SK-N-SH (cell line): Measurements from ENCODE around the gene MTUS2. TPM values are rescaled to one million over a fixed set of nuclear protein-coding genes. Genes with fewer than 3 reads are reported as not detected.

Experiments used
- CTCF ChIA-PET: fragments of 300-600, 350-600 bp; formaldehyde crosslinking; extraction: SDS; loops from one replicate; lab custom pipeline; 2021; lab: Yijun Ruan, JAX
- POLR2A ChIA-PET: fragments of 350-600 bp; sonication (Branson Sonifier 250); formaldehyde crosslinking; extraction: SDS; loops from one replicate; lab custom pipeline; 2020; ENCODE audit warnings: antibody characterized with exemption, inconsistent platforms; lab: Yijun Ruan, JAX
- DNase-seq: peaks from one replicate; pipeline ENCODE4 v3.0.0; 2012
- H2AFZ ChIP-seq: fragments of 200-600 bp; sonication (generic); 2 replicates; pipeline ENCODE4 v1.8.1; 2016; ENCODE audit warnings: antibody characterized with exemption, mild to moderate bottlenecking, low read depth
- H3F3A ChIP-seq: fragments of 200-600 bp; sonication (generic); replicated peaks from 2 replicates; pipeline ENCODE3; 2016; ENCODE audit warnings: antibody characterized with exemption, mild to moderate bottlenecking; ENCODE audit not compliant: insufficient read depth
- H3K27ac ChIP-seq, 2 experiments: fragments of 200-500 bp in 1 of 2; fragments of 200-600 bp in 1 of 2; sonication (Bioruptor generic) in 1 of 2; sonication (generic), shearing (Covaris generic) in 1 of 2; 2 replicates each; pipeline versions ENCODE4 v1.5.1 to v1.6.1; 2014 to 2016; ENCODE audit warnings: low read depth in 2 of 2, inconsistent platforms in 1 of 2, low read length in 1 of 2, mild to moderate bottlenecking in 1 of 2, mixed read lengths in 1 of 2
- H3K27me3 ChIP-seq: fragments of 200-600 bp; sonication (generic), shearing (Covaris generic); 2 replicates; pipeline ENCODE4 v1.6.1; 2016; ENCODE audit warnings: mixed run types; ENCODE audit not compliant: insufficient read depth
- H3K36me3 ChIP-seq, 2 experiments: fragments of 200-500 bp in 1 of 2; fragments of 200-600 bp in 1 of 2; sonication (Bioruptor generic) in 1 of 2; sonication (generic) in 1 of 2; replicated peaks in 1 of 2; 2 replicates each; pipeline versions ENCODE3 to v1.5.1; 2014 to 2016; ENCODE audit warnings: low read length in 1 of 2, mild to moderate bottlenecking in 1 of 2; ENCODE audit not compliant: insufficient read depth in 2 of 2, control insufficient read depth in 1 of 2
- H3K4me1 ChIP-seq, 2 experiments: fragments of 200-500 bp in 1 of 2; fragments of 200-600 bp in 1 of 2; sonication (Bioruptor generic) in 1 of 2; sonication (generic), shearing (Covaris generic) in 1 of 2; 2 replicates each; pipeline versions ENCODE4 v1.5.1 to v1.6.1; 2014 to 2016; ENCODE audit warnings: low read depth in 1 of 2, low read length in 1 of 2, mixed run types in 1 of 2; ENCODE audit not compliant: insufficient read depth in 2 of 2, control insufficient read depth in 1 of 2
- H3K4me2 ChIP-seq: fragments of 200-600 bp; sonication (generic), shearing (Covaris generic); 2 replicates; pipeline ENCODE4 v1.6.1; 2017; ENCODE audit warnings: mixed run types
- H3K4me3 ChIP-seq, 2 experiments: fragments of 200-500 bp in 1 of 2; fragments of 200-600 bp in 1 of 2; sonication (Bioruptor generic) in 1 of 2; sonication (generic), shearing (Covaris generic) in 1 of 2; 2 replicates each; pipeline versions ENCODE4 v1.5.1 to v1.8.1; 2014 to 2016; ENCODE audit warnings: low read depth in 2 of 2, inconsistent platforms in 1 of 2, low read length in 1 of 2, mild to moderate bottlenecking in 1 of 2, mixed read lengths in 1 of 2, moderate library complexity in 1 of 2
- H3K79me2 ChIP-seq: fragments of 200-600 bp; sonication (generic); 2 replicates; pipeline ENCODE4 v1.8.1; 2017; ENCODE audit warnings: mild to moderate bottlenecking; ENCODE audit not compliant: insufficient read depth
- H3K9ac ChIP-seq: fragments of 200-600 bp; sonication (generic); 2 replicates; pipeline ENCODE4 v1.6.1; 2017; ENCODE audit warnings: mixed run types
- H3K9me2 ChIP-seq: fragments of 200-600 bp; sonication (generic); 2 replicates; pipeline ENCODE4 v1.6.1; 2017; ENCODE audit warnings: mixed run types
- H3K9me3 ChIP-seq: fragments of 200-600 bp; sonication (generic); 2 replicates; pipeline ENCODE4 v1.6.1; 2017; ENCODE audit warnings: mixed run types, mild to moderate bottlenecking, moderate library complexity
- H4K20me1 ChIP-seq: fragments of 200-600 bp; sonication (generic); 2 replicates; pipeline ENCODE4 v1.6.1; 2017; ENCODE audit warnings: mild to moderate bottlenecking, mixed run types; ENCODE audit not compliant: insufficient read depth
- EZH2phosphoT487 ChIP-seq: fragments of 200-600 bp; sonication (generic); IDR thresholded peaks from 2 replicates; pipeline ENCODE4 v1.6.1; 2017; ENCODE audit warnings: low read depth, mixed run types, mild to moderate bottlenecking, antibody characterized with exemption, moderate library complexity, borderline replicate concordance
- FOXJ3 ChIP-seq: sonication (generic); formaldehyde crosslinking; IDR thresholded peaks from 2 replicates; pipeline ENCODE4 v1.5.1; 2020; ENCODE audit warnings: mild to moderate bottlenecking, missing genetic modification reagents
- GABPA ChIP-seq: IDR thresholded peaks from 2 replicates; pipeline ENCODE4 v1.4.0; 2012; ENCODE audit warnings: low read depth, mild to moderate bottlenecking
- MEF2A ChIP-seq: IDR thresholded peaks from 2 replicates; pipeline ENCODE4 v1.4.0; 2012; ENCODE audit warnings: low read depth, borderline replicate concordance
- MXI1 ChIP-seq: IDR thresholded peaks from 2 replicates; pipeline ENCODE4 v1.6.1; 2012; ENCODE audit warnings: mild to moderate bottlenecking, low read depth, low read length, improper control_type of control experiment
- NFIC ChIP-seq: IDR thresholded peaks from 2 replicates; pipeline ENCODE4 v1.4.0; 2012; ENCODE audit warnings: borderline replicate concordance
- NRF1 ChIP-seq: IDR thresholded peaks from 2 replicates; pipeline ENCODE4 v1.6.1; 2012; ENCODE audit warnings: low read depth, mild to moderate bottlenecking, low read length
- RAD21 ChIP-seq: IDR thresholded peaks from 2 replicates; pipeline ENCODE4 v1.6.1; 2012; ENCODE audit warnings: mild to moderate bottlenecking, low read length
- RFX5 ChIP-seq: IDR thresholded peaks from 2 replicates; pipeline ENCODE4 v1.6.1; 2012; ENCODE audit warnings: mild to moderate bottlenecking, improper control_type of control experiment, low read length
- RXRA ChIP-seq: IDR thresholded peaks from 2 replicates; pipeline ENCODE4 v1.4.0; 2012; ENCODE audit warnings: low read depth, mild to moderate bottlenecking, borderline replicate concordance
- SMC3 ChIP-seq: IDR thresholded peaks from 2 replicates; pipeline ENCODE4 v1.6.1; 2012; ENCODE audit warnings: low read depth, low read length, improper control_type of control experiment
- TAF1 ChIP-seq: IDR thresholded peaks from 2 replicates; pipeline ENCODE4 v1.6.1; 2012; ENCODE audit warnings: low read depth, mild to moderate bottlenecking, low read length, moderate library complexity, borderline replicate concordance
- TCF12 ChIP-seq: IDR thresholded peaks from 2 replicates; pipeline ENCODE4 v1.4.0; 2012
- USF1 ChIP-seq: IDR thresholded peaks from 2 replicates; pipeline ENCODE4 v1.4.0; 2012; ENCODE audit warnings: low read depth, borderline replicate concordance
- USF2 ChIP-seq: fragments of 150-350 bp; IDR thresholded peaks from 2 replicates; pipeline ENCODE4 v1.6.1; 2017; ENCODE audit warnings: antibody characterized with exemption, low read length, low read depth, borderline replicate concordance
- YY1 ChIP-seq: IDR thresholded peaks from 2 replicates; pipeline ENCODE4 v1.4.0; 2012; ENCODE audit warnings: low read depth, mild to moderate bottlenecking
- WGBS: methylation state at CpG from one replicate; pipeline ENCODE4 v1.1.6; 2017; ENCODE audit warnings: low lambda C conversion rate; 5-methylcytosine and 5-hydroxymethylcytosine counted together
- polyA plus RNA-seq, 3 experiments: library from polyadenylated mRNA; depleted of rRNA; stranded (reverse); fragments of >200 nt; gene quantifications; 2 replicates each; pipeline ENCODE4 v1.2.3, GENCODE V29; 2012
- TF ChIP-seq, protein P1 (sequence below): IDR thresholded peaks from 2 replicates; pipeline ENCODE4; 2012
- TF ChIP-seq, protein P2 (sequence below): IDR thresholded peaks from 2 replicates; pipeline ENCODE4 v1.6.1; 2012; ENCODE audit warnings: mild to moderate bottlenecking, low read depth, low read length, moderate library complexity

The MTUS2 gene
- polyA plus RNA-seq, 1 of the 3 experiments (the other 2 are of a cell fraction), result 1.7 TPM

GRCh38 chr13:28875846-28876615, 55.9 kb downstream of the MTUS2 start:
- no peaks in the 10 kb centered on the region for H4K20me1 ChIP-seq
- H2AFZ ChIP-seq, result no peak overlapping the region
- DNase-seq, result no peak
- no peaks in the 10 kb centered on the region for H3K36me3 ChIP-seq
- H3K4me1 ChIP-seq, result no peaks in the 10 kb centered on the region
- TF ChIP-seq SMC3 (no peak), USF1 (no peak), RXRA (no peak), RFX5 (no peak), TCF12 (no peak), EZH2phosphoT487 (no peak), USF2 (no peak), MEF2A (no peak), MXI1 (no peak), FOXJ3 (no peak), RAD21 (no peak), NFIC (no peak), GABPA (no peak), NRF1 (no peak), TAF1 (no peak), YY1 (no peak)
- TF ChIP-seq, protein P1, sequence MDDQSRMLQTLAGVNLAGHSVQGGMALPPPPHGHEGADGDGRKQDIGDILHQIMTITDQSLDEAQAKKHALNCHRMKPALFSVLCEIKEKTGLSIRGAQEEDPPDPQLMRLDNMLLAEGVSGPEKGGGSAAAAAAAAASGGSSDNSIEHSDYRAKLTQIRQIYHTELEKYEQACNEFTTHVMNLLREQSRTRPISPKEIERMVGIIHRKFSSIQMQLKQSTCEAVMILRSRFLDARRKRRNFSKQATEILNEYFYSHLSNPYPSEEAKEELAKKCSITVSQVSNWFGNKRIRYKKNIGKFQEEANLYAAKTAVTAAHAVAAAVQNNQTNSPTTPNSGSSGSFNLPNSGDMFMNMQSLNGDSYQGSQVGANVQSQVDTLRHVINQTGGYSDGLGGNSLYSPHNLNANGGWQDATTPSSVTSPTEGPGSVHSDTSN, result no peak
- TF ChIP-seq, protein P2, sequence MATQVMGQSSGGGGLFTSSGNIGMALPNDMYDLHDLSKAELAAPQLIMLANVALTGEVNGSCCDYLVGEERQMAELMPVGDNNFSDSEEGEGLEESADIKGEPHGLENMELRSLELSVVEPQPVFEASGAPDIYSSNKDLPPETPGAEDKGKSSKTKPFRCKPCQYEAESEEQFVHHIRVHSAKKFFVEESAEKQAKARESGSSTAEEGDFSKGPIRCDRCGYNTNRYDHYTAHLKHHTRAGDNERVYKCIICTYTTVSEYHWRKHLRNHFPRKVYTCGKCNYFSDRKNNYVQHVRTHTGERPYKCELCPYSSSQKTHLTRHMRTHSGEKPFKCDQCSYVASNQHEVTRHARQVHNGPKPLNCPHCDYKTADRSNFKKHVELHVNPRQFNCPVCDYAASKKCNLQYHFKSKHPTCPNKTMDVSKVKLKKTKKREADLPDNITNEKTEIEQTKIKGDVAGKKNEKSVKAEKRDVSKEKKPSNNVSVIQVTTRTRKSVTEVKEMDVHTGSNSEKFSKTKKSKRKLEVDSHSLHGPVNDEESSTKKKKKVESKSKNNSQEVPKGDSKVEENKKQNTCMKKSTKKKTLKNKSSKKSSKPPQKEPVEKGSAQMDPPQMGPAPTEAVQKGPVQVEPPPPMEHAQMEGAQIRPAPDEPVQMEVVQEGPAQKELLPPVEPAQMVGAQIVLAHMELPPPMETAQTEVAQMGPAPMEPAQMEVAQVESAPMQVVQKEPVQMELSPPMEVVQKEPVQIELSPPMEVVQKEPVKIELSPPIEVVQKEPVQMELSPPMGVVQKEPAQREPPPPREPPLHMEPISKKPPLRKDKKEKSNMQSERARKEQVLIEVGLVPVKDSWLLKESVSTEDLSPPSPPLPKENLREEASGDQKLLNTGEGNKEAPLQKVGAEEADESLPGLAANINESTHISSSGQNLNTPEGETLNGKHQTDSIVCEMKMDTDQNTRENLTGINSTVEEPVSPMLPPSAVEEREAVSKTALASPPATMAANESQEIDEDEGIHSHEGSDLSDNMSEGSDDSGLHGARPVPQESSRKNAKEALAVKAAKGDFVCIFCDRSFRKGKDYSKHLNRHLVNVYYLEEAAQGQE, result no peak
- no peaks in the 10 kb centered on the region for H3K27me3 ChIP-seq
- H3K27ac ChIP-seq, result no peak overlapping the region
- H3F3A ChIP-seq, result no peaks in the 10 kb centered on the region
- H3K9me2 ChIP-seq, result no peaks in the 10 kb centered on the region
- ChIA-PET POLR2A (no interaction called here), CTCF (no interaction called here)
- no peak overlapping the region for H3K9ac ChIP-seq
- no peak overlapping the region for H3K4me2 ChIP-seq
- no peaks in the 10 kb centered on the region for H3K9me3 ChIP-seq
- no peaks in the 10 kb centered on the region for H3K79me2 ChIP-seq
- 14% methylated on average over 6 of the region's 6 CpGs for WGBS
- no peak overlapping the region for H3K4me3 ChIP-seq
